GM12878 (cell line): Measurements from ENCODE around the gene FCER2. TPM values are rescaled to one million over a fixed set of nuclear protein-coding genes. Genes with fewer than 3 reads are reported as not detected.
A peak's percentile ranks its signal among the peaks of the same experiment; 100 is the strongest.

Source experiments
- ATAC-seq: fragments of 200-7000 bp; cut with Tn5 transposase; 3 replicates; pipeline ENCODE4 v1.9.1; 2020; ENCODE audit warnings: mild to moderate bottlenecking, moderate library complexity
- BruUV-seq: library from RNA; stranded (reverse); fragments of 400-500 nt; replicated peaks from 2 replicates; lab custom pipeline; 2021; lab: Mats Ljungman, UMichigan
- CTCF ChIA-PET: fragments of 300-600 bp; sonication (Branson Sonifier 250); formaldehyde crosslinking; extraction: SDS; loops from one replicate; lab custom pipeline; 2021; ENCODE audit warnings: inconsistent platforms; lab: Yijun Ruan, JAX
- POLR2A ChIA-PET: fragments of 350-600 bp; formaldehyde crosslinking; extraction: SDS; loops from one replicate; lab custom pipeline; 2021; ENCODE audit warnings: inconsistent platforms; lab: Charles Lee
- RAD21 ChIA-PET: fragments of 300-600 bp; sonication (Branson Sonifier 250); formaldehyde crosslinking; loops from one replicate; lab custom pipeline; 2023; ENCODE audit warnings: antibody characterized with exemption; ENCODE audit not compliant: unreplicated experiment; lab: Charles Lee
- SMC1A ChIA-PET: fragments of 300-600 bp; sonication (Branson Sonifier 250); formaldehyde crosslinking; loops from one replicate; lab custom pipeline; 2023; ENCODE audit not compliant: unreplicated experiment, uncharacterized antibody; lab: Charles Lee
- DNase-seq: peaks from one replicate; pipeline ENCODE4 v3.0.0-alpha.2; 2011; ENCODE audit warnings: low read depth, low spot score
- FAIRE-seq: peaks from 3 replicates; lab custom pipeline; 2011; peaks lifted over from hg19 to GRCh38; lab: Jason Lieb, UNC
- H2AFZ ChIP-seq: 2 replicates; pipeline ENCODE4 v1.6.0; 2011; ENCODE audit warnings: low read depth, low read length, control low read depth; ENCODE audit not compliant: control insufficient read depth
- H3K27ac ChIP-seq: 2 replicates; pipeline ENCODE4 v1.5.1; 2011; ENCODE audit warnings: control low read depth; ENCODE audit not compliant: control insufficient read depth, insufficient read depth
- H3K27me3 ChIP-seq, 2 experiments: replicated peaks in 1 of 2; 2 replicates each; pipeline versions ENCODE4 v1.6.0 to v1.6.1; 2011; ENCODE audit warnings: low read length in 1 of 2; ENCODE audit not compliant: control insufficient read depth in 2 of 2, insufficient read depth in 2 of 2
- H3K36me3 ChIP-seq, 2 experiments: 2 replicates each; pipeline ENCODE4 v1.5.1; 2011; ENCODE audit warnings: low read length in 1 of 2; ENCODE audit not compliant: control insufficient read depth in 2 of 2, insufficient read depth in 2 of 2
- H3K4me1 ChIP-seq: 2 replicates; pipeline ENCODE4 v1.6.1; 2011; ENCODE audit warnings: mild to moderate bottlenecking, low read length, moderate library complexity, mixed read lengths; ENCODE audit not compliant: control insufficient read depth, insufficient read depth
- H3K4me2 ChIP-seq: 2 replicates; pipeline ENCODE4 v1.6.0; 2011; ENCODE audit warnings: control low read depth; ENCODE audit not compliant: control insufficient read depth, insufficient read depth
- H3K4me3 ChIP-seq: fragments of 200-600 bp; sonication (generic); 2 replicates; pipeline ENCODE4 v1.5.1; 2016
- H3K79me2 ChIP-seq: 2 replicates; pipeline ENCODE4 v1.6.0; 2011; ENCODE audit warnings: low read length; ENCODE audit not compliant: control insufficient read depth, insufficient read depth
- H3K9ac ChIP-seq: 2 replicates; pipeline ENCODE4 v1.8.0; 2011; ENCODE audit warnings: low read length, control low read depth, mixed read lengths; ENCODE audit not compliant: control insufficient read depth, insufficient read depth
- H3K9me3 ChIP-seq: replicated peaks from 3 replicates; pipeline ENCODE4 v1.5.1; 2011; ENCODE audit warnings: mild to moderate bottlenecking, low read length; ENCODE audit not compliant: control insufficient read depth, insufficient read depth
- H4K20me1 ChIP-seq: 2 replicates; pipeline ENCODE4 v1.6.0; 2011; ENCODE audit not compliant: control insufficient read depth, insufficient read depth
- CBX5 ChIP-seq: sonication (generic); IDR thresholded peaks from 2 replicates; pipeline ENCODE4 v1.6.1; 2016; ENCODE audit warnings: low read depth, moderate library complexity, mild to moderate bottlenecking, inconsistent platforms
- CHD4 ChIP-seq: fragments of 200-600 bp; sonication (generic); IDR thresholded peaks from 2 replicates; pipeline ENCODE4 v1.6.1; 2016; ENCODE audit warnings: mild to moderate bottlenecking
- CREB1 ChIP-seq: IDR thresholded peaks from 2 replicates; pipeline ENCODE4 v1.6.1; 2012; ENCODE audit warnings: low read depth, mild to moderate bottlenecking, inconsistent platforms
- EGR1 ChIP-seq, 2 experiments: IDR thresholded peaks; 1 replicate in 1 of 2; 2 replicates in 1 of 2; pipeline ENCODE4 v1.6.1; 2011 to 2012; ENCODE audit warnings: low read depth in 2 of 2, low read length in 2 of 2, borderline replicate concordance in 1 of 2, mild to moderate bottlenecking in 1 of 2, moderate library complexity in 1 of 2
- IKZF1 ChIP-seq: fragments of 450-650 bp; conservative IDR thresholded peaks from 2 replicates; pipeline ENCODE4 v1.6.1; 2017; ENCODE audit warnings: antibody characterized with exemption, mild to moderate bottlenecking
- MEF2B ChIP-seq: fragments of 450-650 bp; IDR thresholded peaks from 2 replicates; pipeline ENCODE4 v1.6.1; 2018; ENCODE audit warnings: mild to moderate bottlenecking, moderate library complexity; ENCODE audit not compliant: partially characterized antibody, poor library complexity, severe bottlenecking
- NBN ChIP-seq: fragments of 450-650 bp; IDR thresholded peaks from 2 replicates; pipeline ENCODE4 v1.6.1; 2016
- NFYA ChIP-seq: IDR thresholded peaks from 2 replicates; pipeline ENCODE4 v1.6.1; 2011; ENCODE audit warnings: low read depth, mild to moderate bottlenecking, low read length, improper control_type of control experiment, borderline replicate concordance
- REST ChIP-seq: IDR thresholded peaks from 2 replicates; pipeline ENCODE4 v1.6.1; 2012; ENCODE audit warnings: mild to moderate bottlenecking, low read depth, low read length
- RUNX3 ChIP-seq: IDR thresholded peaks from 2 replicates; pipeline ENCODE4 v1.6.1; 2012; ENCODE audit warnings: low read length, inconsistent platforms
- SREBF2 ChIP-seq: IDR thresholded peaks from 2 replicates; pipeline ENCODE4 v1.6.1; 2012; ENCODE audit warnings: mild to moderate bottlenecking, low read length
- WRNIP1 ChIP-seq: IDR thresholded peaks from 2 replicates; pipeline ENCODE4 v1.6.1; 2011; ENCODE audit warnings: low read depth, low read length, improper control_type of control experiment, borderline replicate concordance
- ZNF217 ChIP-seq: fragments of 450-650 bp; IDR thresholded peaks from 2 replicates; pipeline ENCODE4 v1.6.1; 2017; ENCODE audit warnings: antibody characterized with exemption, mild to moderate bottlenecking
- ZNF592 ChIP-seq: fragments of 450-650 bp; IDR thresholded peaks from 2 replicates; pipeline ENCODE4 v1.6.1; 2017; ENCODE audit warnings: mild to moderate bottlenecking, moderate library complexity
- WGBS: methylation state at CpG from one replicate; pipeline ENCODE4 v1.1.6; 2016; ENCODE audit warnings: low lambda C conversion rate; ENCODE audit not compliant: insufficient replicate concordance, insufficient coverage; ENCODE audit errors: missing lambda C conversion rate; 5-methylcytosine and 5-hydroxymethylcytosine counted together
- in situ Hi-C: fragments of 300-500 bp; cut with MboI; formaldehyde crosslinking; loops from 9 replicates; pipeline ENCODE4 v1.14.3; 2018; ENCODE audit warnings: mixed read lengths
- intact Hi-C: fragments of 100-400 bp; cut with micrococcal nuclease; formaldehyde crosslinking; loops from one replicate; pipeline ENCODE4 v1.14.2; 2022; ENCODE audit not compliant: unreplicated experiment
- polyA plus RNA-seq, 11 experiments: library from polyadenylated mRNA; depleted of rRNA in 4 of 11; unstranded in 6 of 11; stranded (reverse) in 5 of 11; fragments of >200 nt; fragmentation: Nextera tagmentation in 4 of 11; fragmentation: Illumina TruSeq in 1 of 11; extraction: Ambion mirVana in 4 of 11; extraction: Trizol in 1 of 11; gene quantifications; 1 replicate in 1 of 11; 2 replicates in 10 of 11; pipeline versions ENCODE4 v1.2.1 to v1.2.3, GENCODE V29; 2011 to 2016; ENCODE audit warnings: inconsistent platforms in 2 of 11, missing spikeins in 2 of 11, low read depth in 1 of 11
- total RNA-seq, 4 experiments: library from RNA; depleted of rRNA in 3 of 4; stranded (reverse); fragments of >200 nt in 3 of 4; fragmentation: Illumina TruSeq in 1 of 4; extraction: Trizol in 1 of 4; gene quantifications; 2 replicates each; pipeline versions ENCODE4 v1.2.1 to v1.2.3, GENCODE V29; 2013 to 2021

FCER2 gene
- total and polyA plus RNA-seq, 10 of the 15 experiments (the other 5 are each of a cell fraction or from before 2014, with no cell fraction given) = 44.0 to 424 (median 241) TPM

- TF ChIP-seq REST (no peak), NFYA (no peak), NBN (0 out of 2 replicates have a peak, but pooled peaks have one; percentile 47), IKZF1 (no peak), EGR1 (IDR thresholded peaks at IDR 0.05; ENCODE audit: borderline replicate concordance in 1 of 2, low read depth in 2 of 2, low read length in 2 of 2) (no peak), CHD4 (no peak)
These were observed 8.7 kb upstream of the FCER2 start (continued) for GRCh38 chr19:7710616-7711015.

- DNase-seq (no peak), FAIRE-seq (no peak), ATAC-seq (no peak)
- BruUV-seq = no TSS peak
- Histone ChIP-seq H3K4me2 (no peak overlapping the region; the same call in 1 of the 2 replicates), H2AFZ (no peak overlapping the region; the same call in 1 of the 2 replicates), H3K4me1 (peaks cover 52% of the 10 kb centered on the region), H4K20me1 (no peaks in the 10 kb centered on the region), H3K36me3 (no peaks in the 10 kb centered on the region), H3K9ac (no peak overlapping the region; the same call in 1 of the 2 replicates), H3K4me3 (no peak overlapping the region), H3K79me2 (no peaks in the 10 kb centered on the region), H3K27me3 (no peaks in the 10 kb centered on the region), H3K27ac (peak overlapping the region; percentile 37; the same call in 1 of the 2 replicates), H3K9me3 (no peaks in the 10 kb centered on the region; the same call in 2 of the 3 replicates)
- CTCF ChIA-PET = interaction anchor here (0.7 kb wide), 1 partner anchor 24 kb away, joined by 3 read pairs; no protein-coding TSS in a partner anchor
- intact Hi-C loops = loop anchor here (10.0 kb wide), 1 partner anchor 485 kb away; no protein-coding TSS in a partner anchor
- in situ Hi-C loops = loop anchor here (10.0 kb wide), 2 partner anchors 525 to 1185 kb away; no protein-coding TSS in a partner anchor
- SMC1A ChIA-PET = interaction anchor here (1.0 to 2.0 kb wide), 5 partner anchors 11 to 33 kb away, joined by 3 to 4 read pairs (median 3); partner anchors contain the start of gene TRAPPC5
- 19% methylated on average over 10 of the region's 10 CpGs for WGBS
- POLR2A ChIA-PET = no interaction called here
- RAD21 ChIA-PET = interaction anchor here (0.8 kb wide), 2 partner anchors 8 to 33 kb away, joined by 3 read pairs; no protein-coding TSS in a partner anchor
- TF ChIP-seq EGR1 (IDR thresholded peaks at IDR 0.05; ENCODE audit: borderline replicate concordance in 1 of 2, low read depth in 2 of 2, low read length in 2 of 2) (peak in 1 of 2 experiments; percentile 33; a peak in 1 of 3 replicates), ZNF217 (peak; percentile 46; the same call in 1 of the 2 replicates), CBX5 (no peak), SREBF2 (no peak), CREB1 (no peak), WRNIP1 (no peak), MEF2B (peak; percentile 66), ZNF592 (no peak), IKZF1 (peak; percentile 63), RUNX3 (0 out of 2 replicates have a peak, but pooled peaks have one; percentile 6)
These were observed 8.1 kb upstream of the FCER2 start for GRCh38 chr19:7709932-7710460.
